ENCODE results near the gene C20orf173.

DNA sequence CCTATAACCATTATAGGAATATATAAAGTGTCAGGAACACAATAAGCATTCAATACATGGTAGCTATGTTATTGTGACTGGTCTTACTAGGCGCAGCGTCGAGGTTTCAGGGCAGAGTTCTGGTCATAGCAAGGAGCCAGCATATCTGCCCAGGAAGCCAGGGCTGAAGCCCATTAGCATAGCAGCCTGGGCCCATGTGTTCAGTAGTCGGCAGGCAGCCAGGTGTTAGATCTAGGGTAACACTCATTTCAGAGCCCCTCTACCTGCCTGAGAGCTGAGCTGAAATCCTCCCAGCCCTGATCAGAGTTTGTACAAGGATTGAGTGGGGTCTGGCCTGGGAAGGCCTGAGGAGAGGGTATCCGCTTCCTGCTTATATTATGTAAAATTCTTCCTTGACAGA, 32.1 kb downstream of the C20orf173 start:
- TF ChIP-seq, protein P1, sequence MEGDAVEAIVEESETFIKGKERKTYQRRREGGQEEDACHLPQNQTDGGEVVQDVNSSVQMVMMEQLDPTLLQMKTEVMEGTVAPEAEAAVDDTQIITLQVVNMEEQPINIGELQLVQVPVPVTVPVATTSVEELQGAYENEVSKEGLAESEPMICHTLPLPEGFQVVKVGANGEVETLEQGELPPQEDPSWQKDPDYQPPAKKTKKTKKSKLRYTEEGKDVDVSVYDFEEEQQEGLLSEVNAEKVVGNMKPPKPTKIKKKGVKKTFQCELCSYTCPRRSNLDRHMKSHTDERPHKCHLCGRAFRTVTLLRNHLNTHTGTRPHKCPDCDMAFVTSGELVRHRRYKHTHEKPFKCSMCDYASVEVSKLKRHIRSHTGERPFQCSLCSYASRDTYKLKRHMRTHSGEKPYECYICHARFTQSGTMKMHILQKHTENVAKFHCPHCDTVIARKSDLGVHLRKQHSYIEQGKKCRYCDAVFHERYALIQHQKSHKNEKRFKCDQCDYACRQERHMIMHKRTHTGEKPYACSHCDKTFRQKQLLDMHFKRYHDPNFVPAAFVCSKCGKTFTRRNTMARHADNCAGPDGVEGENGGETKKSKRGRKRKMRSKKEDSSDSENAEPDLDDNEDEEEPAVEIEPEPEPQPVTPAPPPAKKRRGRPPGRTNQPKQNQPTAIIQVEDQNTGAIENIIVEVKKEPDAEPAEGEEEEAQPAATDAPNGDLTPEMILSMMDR (IDR thresholded peaks at IDR 0.05; ENCODE audit: borderline replicate concordance, extremely low read depth, low read length, poor library complexity, severe bottlenecking) = no peak
- no peak for TF ChIP-seq EZH2 (IDR thresholded peaks at IDR 0.05; ENCODE audit: borderline replicate concordance, low read depth, low read length, severe bottlenecking)
